MM.1S (cell line): Measurements from ENCODE around the gene TRIM14.

Experiments
- CTCF ChIP-seq: fragments of 300-600 bp; sonication (generic); IDR thresholded peaks from 2 replicates; pipeline ENCODE4 v1.5.1; 2016; ENCODE audit warnings: antibody characterized with exemption, low read length, mixed read lengths
- EZH2 ChIP-seq: fragments of 300-600 bp; sonication (generic); optimal IDR thresholded peaks from 2 replicates; pipeline ENCODE3; 2017; ENCODE audit warnings: low read depth, mild to moderate bottlenecking, antibody characterized with exemption, low read length, mixed read lengths

GRCh38 chr9:98152526-98152925 lies 33.5 kb upstream of the TRIM14 start:
- TF ChIP-seq CTCF (no peak), EZH2 (no peak)
